T-helper 1 cell (primary cell): ENCODE data around the gene EML4.
"Not testable (repeated sequence)": the region's sequence is repeated elsewhere in the genome, so short reads cannot be mapped to it uniquely, and the experiment has no call there.

Source experiments
- DNase-seq, 5 donors: peaks; one replicate each; pipeline ENCODE4 v3.0.0-alpha.2; 2012 to 2020

The EML4 gene

DNA sequence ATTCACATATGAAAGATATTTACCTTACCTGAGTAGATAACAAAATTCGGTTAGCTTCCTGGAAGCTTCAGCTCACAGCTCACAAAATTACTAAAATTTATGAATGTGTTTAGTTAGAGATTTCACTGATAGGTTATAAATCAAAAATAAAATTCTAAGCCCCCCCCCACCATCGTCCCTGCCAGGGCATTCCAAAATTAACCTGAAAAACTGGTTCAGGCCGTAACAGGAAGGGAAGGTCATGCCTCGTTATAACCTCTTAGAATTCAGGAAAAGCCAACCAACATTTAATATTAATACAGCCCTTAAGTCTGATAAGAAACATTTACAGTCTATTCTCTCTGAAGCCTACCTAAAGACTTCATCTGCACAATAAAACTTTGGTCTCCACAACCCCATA, 143.0 kb downstream of the EML4 start:
- DNase-seq, result no peak

DNA sequence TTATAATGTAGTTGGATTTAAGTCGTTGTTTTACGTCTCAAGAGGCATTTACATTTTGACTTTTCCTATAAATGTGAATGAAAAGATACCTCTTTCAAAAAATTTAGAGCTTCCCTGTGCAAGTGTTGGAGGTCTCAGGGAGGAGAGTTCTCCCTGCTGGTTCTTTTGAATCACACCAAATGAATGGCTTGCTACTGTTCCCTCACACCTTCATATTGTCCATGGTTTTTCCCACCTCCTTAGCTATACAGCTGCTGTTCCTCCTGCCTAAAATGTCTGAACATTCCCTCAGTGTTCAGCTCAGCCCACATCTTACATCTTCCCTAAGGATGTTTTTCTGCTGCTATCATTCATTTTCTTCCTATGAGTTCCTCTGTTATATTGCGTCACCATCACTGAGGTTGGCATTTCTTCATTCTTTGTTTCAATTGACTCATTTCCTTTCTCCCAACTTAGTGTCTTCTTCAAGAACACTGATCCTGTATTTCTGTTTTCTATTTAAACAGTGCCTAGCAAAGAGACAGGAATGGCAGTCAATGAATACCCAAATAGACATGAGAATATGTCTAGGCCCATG, 145.8 kb downstream of the EML4 start:
- peak in 1 of 5 donors; percentile 23 for DNase-seq

DNA sequence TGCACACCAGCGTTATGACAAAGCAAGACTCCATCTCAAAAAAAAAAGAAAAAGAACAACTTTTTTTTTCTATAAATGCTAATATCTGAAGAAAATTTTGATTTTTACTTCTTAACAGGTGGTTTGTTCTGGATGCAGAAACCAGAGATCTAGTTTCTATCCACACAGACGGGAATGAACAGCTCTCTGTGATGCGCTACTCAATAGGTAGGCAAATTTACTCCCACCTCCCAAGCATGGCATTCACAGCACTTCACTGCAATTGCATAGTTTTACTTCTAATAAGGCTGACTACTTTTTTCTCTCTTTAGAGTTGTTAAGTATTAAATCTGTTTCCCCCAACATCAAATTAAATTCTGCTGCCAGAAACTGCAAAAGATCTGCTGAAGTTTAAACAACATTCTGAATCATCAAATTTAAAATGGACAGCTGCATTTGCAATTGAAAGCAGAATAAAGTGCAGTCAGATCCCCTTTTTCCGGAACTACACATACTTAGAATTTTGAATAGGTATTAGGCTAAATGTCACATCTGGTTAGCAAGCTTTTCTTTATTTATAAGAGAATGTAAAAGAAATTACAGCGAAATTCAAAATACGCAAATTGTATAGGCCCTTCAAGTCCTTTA, 146.8 kb downstream of the EML4 start:
- no peak for DNase-seq

DNA sequence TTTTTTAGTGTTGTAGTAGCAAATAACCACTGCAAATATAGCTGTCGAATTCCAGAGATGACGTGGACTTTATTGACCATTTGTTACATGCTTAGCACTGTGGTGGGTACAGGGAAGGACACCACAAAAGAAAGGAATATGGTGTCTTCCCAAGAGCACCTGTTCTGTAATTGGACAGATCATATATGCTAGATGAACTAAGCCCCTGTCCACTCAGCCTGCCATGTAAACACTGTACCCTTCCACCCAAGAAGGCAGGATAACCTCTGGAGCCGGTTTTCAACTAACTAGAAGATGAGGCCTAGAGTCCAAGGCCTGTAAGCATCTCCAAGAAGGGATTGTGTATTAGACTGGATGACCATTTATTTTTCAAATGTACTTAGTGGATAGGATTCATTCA, 147.8 kb downstream of the EML4 start:
- DNase-seq, result no peak

DNA sequence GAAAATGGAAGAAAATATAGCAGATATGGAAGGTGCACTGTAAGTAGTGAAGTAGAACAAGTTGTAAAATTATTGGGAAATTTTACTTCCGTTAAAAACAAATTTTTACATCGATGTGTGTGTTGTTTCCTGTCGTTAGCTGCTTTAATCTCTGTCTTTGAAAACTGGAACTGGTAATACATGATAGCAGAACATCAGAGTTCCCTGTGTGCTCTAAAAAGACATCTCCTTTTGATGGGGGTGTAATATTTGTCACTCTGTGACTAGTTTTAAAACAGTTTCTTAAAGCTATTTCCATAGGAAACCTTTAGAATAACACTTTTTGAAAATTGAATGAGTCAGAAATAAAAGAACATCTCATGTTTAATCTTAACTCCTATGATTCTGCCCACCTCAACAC, 148.3 kb downstream of the EML4 start:
- no peak for DNase-seq

DNA sequence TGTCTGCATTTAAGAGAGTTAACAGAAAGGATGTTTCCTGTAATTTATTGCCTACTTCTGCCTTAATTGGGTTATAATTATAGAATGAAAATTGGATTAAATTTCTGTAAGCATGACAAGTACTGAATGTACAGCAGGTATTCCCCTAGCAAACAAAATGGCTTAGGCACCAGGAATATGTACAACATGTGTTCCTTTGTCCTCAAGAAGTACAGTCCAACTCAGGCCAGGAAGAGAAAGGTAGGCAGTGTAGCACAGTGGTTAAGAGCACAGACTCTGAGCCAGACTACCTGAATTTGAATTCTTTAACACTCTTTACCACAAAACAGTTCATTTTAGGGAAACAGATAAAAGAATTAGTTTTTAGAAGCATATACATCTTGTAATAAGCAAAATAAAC, 148.8 kb downstream of the EML4 start:
- DNase-seq, result no peak

DNA sequence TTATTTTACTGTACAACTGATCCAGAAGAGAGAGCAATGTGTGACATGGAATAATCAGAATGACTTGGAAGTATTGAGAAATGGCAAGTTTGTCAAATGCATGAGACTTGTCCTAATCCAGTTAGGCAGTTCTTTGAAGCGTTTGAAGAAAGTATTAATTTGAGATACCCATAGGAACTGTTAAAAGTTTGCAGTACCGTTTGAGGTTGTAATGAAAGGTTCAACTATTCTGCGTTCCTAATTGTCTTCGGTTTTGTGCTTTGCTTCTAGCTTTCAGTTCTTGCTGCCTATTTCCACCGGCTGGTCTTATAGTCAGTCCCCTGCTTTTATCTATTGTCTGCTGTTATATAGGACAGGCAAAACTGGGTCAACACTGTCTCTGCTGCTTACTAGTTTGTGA, 150.1 kb downstream of the EML4 start:
- no peak for DNase-seq

DNA sequence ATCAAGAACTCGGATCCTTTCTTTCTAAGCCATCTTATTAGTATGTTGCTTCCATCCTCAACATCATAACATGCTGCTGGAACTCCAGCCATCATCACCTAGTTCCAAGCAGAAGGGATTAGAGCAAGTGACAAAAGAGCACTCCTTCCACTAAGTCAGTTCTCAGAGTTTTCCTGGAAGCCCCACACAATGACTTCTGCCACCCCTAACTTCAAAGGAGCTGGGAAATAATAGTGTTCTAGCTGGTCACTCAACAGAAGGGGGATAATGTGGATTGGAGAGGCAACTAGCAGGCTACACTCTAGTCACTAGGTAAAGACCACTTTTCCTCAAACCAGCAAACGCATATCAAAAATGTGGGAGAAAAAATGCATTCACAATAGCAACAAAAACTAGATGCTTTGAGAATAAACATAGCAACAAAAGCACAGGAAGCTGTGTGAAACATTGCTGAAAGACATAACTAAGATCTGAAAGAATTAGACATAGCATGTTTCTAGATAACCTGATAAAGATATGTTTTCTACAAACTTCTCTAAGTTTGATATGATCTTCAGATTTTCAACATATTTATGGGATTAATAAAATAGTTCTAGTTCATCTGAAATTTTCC, 152.4 kb downstream of the EML4 start:
- DNase-seq, result no peak

DNA sequence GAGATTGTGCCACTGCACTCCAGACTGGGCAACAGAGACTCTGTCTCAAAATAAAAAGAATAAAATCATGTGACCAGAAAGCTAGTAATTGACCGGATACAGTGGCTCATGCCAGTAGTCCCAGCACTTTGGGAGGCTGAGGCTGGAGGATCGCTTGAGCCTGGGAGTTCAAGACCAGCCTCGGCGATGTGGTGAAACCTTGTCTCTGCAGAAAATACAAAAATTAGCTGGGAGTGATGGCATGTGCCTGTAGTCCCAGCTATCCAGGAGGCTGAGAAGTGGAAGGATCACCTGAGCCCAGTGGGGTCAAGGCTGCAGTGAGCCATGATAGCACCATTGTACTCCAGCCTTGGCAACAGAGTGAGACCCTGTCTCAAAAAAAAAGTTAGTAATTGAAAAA, 155.1 kb downstream of the EML4 start:
- no peak for DNase-seq

DNA sequence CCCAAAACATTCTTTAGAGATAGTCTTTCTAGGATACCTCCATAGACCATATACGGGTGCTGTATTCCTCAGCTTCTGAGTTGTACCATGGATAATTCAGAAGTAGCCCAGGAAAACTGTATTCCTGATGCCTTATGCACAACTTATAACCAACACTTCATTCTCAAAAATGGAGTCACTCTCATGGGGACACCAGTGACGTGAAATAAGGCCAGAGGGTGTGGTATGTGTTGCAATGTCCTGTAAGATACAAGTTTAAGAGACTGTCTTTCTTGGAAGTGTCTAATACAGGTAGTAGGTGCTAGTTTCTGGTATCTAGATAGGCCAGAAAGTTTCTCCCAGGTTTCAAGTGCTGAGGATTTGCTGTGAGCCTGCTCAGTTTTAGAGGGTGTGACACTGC, 155.8 kb downstream of the EML4 start:
- DNase-seq, result peak in 1 of 5 donors; percentile 28

DNA sequence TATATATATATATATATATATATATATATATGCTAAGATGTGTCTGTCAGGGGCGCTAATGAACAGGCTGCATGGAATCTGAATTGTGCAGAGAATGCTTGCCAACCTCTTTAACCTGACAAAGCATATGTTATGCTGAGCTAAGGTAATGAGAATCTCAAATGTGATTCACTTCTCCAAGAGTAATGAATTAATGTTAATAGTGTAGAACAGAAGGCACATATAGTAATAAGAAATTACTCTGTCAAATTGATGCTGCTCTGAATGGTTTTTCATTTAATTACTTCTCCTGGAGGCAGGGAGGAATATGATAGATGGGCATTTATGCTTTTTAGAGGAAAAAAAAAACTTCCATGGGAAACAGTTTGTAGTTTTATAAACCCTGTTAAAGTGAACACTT, 156.5 kb downstream of the EML4 start:
- no peak for DNase-seq

DNA sequence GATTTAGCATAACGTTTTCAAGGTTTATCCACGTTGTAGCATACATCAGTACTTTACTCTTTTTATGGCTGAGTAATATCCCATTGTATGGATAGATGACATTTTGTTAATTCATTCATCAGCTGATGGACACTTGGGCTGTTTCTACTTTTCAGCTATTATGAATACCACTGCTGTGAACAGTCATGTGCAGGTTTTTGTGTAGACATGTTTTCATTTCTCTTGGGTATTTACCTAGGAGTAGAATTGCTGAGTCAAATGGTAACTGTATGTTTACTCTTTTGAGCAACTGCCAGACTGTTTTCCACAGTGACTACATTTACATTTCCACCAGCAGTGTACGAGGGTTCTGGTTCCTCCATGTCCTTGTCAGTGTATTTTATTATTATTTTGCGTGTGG, 158.0 kb downstream of the EML4 start:
- DNase-seq, result peak in 1 of 5 donors; percentile 48

DNA sequence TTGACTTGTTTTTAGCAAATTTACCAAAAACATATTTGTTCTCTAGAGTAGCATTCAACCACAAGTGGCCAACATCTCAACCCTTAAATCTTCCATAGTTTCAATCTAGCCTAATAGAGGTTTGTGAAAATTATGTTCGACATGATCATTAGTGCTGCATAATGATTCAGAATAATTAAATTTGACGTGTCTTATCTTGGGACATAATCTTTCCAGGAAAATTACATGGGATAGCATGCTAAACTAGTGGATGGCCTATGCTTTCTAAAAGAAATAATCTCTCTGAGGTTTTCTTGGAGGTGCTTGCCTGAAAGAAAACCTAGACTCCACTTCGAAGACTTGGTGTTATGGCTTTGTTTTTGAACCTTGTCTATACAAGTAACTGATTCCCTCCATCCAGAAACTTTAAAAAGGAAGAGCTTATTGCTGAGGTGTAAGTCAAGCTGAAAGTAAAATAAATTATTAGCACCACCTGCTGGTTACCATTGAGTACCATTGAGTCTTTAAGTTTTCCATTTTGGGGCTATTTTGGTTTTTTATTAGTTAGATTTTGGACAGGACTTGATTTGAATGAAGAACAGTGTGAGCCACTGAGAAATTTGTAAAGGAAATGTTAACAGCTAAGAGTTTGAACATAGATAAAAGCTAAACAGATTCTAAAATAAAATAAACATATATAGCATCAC, 159.1 kb downstream of the EML4 start:
- peak in 1 of 5 donors; percentile 30 for DNase-seq

DNA sequence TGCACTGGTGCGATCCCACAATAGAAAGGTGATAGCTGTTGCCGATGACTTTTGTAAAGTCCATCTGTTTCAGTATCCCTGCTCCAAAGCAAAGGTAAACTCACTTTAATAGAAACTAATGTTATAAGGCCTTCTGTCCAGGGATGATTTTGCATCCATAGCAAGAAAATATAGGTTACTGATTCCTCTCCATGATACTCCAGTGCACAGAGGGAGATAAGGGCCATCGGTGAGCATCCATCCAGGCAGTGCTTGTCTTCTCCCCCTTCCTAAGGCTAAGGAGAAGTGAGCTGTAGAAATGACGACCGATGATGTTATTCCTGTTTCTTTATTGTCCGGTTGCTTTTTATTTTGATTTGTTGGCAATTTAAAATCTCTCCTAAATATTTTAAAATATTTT, 159.8 kb downstream of the EML4 start:
- no peak for DNase-seq

DNA sequence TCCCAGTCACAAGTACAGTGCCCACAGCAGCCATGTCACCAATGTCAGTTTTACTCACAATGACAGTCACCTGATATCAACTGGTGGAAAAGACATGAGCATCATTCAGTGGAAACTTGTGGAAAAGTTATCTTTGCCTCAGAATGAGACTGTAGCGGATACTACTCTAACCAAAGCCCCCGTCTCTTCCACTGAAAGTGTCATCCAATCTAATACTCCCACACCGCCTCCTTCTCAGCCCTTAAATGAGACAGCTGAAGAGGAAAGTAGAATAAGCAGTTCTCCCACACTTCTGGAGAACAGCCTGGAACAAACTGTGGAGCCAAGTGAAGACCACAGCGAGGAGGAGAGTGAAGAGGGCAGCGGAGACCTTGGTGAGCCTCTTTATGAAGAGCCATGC, 160.6 kb downstream of the EML4 start:
- no peak for DNase-seq

DNA sequence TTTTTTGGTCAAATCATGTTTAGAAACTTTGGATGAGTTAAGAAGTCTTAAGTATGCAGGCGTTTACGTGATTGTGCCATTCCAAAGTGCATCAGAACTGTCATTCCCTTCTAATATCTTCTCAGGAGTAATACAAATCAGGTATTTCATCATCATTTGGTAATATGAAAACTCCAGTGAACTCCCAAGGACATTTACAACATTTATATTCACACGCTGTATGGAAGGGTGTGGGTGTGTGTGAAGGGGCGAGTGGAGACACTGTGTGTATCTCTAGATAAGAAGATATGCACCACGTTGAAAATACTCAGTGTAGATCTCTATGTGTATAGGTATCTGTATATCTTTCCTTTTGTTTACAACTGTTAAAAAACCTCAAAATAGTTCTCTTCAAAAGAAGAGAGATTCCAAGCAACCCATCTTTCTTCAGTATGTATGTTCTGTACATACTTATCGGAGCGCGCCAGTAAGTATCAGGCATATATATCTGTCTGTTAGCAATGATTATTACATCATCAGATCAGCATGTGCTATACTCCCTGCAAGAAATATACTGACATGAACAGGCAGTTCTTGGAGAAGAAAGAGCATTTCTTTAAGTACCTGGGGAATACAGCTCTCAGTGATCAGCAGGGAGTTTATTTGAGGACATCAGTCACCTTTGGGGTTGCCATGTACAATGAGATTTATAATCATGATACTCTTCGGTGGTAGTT, 162.6 kb downstream of the EML4 start:
- no peak for DNase-seq

DNA sequence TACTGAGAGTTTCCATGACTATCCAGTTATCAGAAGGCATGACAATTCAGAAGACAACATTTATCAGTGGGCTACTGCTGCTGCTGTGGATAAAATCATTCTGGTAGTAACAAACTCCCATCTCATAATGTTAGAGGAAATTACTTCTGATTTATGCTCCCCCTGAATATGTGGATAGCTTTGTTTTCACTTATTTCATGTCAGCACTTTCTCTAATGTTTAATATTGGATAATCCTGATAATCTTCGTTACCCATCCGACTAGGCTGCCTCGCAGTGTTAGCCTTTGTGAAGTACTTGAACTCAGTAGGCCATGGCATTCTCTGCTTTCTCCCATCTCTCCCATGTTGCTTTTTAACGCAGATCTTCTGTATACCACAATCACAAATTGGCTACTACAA, 163.4 kb downstream of the EML4 start:
- no peak for DNase-seq

DNA sequence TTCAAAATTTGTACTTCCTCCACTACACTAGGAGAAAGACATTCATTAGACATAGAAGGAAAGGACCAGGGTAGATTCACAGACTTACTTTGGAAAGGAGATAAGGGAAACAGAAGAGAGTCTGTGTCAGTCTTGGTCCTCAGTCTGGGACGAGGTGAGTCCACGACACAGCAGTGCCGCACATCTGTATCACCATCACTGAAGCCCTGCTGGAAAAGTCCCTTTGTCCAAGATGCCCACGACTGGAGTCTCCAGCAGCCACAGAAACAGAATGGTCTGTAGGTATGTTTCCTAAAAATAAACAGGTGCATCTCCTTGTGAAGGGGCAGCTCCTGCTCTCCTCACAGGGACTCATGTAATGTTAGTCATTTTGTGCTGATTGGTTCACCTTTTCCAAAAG, 164.4 kb downstream of the EML4 start:
- DNase-seq, result no peak

DNA sequence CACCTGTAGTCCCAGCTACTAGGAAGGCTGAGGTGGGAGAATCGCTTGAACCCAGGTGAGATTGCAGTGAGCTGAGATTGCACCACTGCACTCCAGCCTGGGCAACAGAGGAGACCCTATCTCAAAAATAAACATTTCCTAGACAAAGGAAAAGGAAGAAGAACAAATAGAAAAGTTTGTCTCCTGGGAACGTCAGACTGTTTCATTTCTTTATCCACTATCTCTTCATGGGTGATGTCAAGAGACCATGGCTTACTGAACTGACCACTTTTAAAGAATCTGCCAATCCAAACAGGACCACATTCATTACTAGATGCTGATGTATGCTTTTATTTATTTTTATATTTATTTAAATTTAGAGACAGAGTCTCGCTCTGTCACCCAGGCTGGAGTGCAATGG, 165.1 kb downstream of the EML4 start:
- no peak for DNase-seq

DNA sequence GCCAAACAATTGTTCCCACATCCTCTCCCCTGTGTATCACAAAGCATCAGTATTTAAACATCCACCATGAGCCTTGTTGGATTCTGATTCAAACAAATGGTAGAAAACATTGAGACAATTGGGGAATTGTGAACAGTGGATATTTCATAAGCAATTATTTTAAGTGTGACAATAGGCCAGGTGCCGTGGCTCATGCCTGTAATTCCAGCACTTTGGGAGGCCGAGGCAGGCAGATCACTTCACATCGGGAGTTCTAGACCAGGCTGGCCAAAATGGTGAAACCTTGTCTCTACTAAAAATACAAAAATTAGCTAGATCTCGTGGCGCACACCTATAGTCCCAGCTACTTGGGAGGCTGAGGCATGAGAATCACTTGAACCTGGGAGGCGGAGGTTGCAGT, 165.7 kb downstream of the EML4 start:
- not testable (repeated sequence) for DNase-seq

DNA sequence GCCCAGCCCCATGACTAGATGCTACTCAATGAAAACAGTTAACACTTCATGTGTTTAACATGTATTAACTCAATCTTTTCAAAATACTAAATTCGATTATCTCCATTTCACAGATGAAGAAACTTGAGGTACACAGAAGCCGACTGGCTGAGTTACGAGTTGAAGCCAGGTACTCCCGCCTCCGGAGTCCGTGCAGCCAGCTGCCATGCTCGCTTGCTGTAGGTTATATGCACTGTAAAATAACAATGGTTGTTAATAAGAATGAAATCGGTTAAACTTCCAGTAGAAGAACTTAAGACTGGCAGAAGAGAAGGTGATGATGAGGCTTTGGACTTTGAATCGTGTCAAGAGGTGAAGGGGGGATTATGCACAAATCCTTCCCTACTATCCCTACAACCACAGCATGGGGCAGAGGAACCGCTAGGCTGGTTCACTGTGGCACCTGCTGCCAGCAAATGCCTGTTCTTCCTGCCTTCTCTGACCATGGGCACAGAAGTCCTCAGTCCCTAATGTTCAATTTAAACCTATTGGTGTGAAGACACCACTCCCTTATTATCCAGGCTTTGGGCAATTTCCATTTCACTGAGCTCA, 166.5 kb downstream of the EML4 start:
- no peak for DNase-seq

DNA sequence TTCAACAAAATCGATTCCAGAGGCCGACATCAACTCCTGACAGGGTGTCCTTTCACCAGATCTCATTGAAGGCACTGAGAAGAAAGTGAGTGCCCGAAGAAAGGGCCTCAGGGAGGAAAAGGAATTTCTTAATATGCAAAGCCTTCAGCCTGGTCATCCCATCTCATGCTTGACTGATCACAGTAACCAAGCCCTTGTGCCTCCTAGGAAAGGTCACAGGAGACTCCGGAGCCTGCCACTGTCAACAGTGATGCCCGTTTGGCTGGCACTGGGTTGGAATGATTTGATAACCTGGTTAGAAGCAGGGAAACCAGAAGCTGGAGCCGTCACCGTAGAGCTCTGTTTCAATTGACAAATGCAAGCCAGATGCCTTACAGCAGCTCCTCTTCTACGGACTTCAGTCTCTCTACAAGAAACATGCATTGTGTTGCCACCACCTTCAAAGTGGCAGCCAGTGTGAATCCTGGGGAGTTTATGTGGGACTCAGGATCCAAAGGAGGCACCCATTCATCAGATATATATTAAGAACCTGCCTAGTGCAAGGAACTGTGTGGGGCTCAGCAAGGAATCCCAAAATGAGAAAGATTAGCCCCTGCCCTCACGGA, 167.3 kb downstream of the EML4 start:
- no peak for DNase-seq
